RPMI7951 (cell line): ENCODE results near the gene SAMD4B. TPM values are rescaled to one million over a fixed set of nuclear protein-coding genes. Genes with fewer than 3 reads are reported as not detected.
"Not testable (repeated sequence)": the region's sequence is repeated elsewhere in the genome, so short reads cannot be mapped to it uniquely, and the experiment has no call there.

ENCODE experiments used
- DNase-seq: peaks from one replicate; pipeline ENCODE4 v3.0.0-alpha.2; 2012; ENCODE audit warnings: low read depth
- total RNA-seq: library from RNA; depleted of rRNA; stranded (reverse); fragments of >200 nt; shearing (Covaris generic); gene quantifications from 2 replicates; pipeline ENCODE4 v1.2.3, GENCODE V29; 2014

The SAMD4B gene
- total RNA-seq, 1 experiment from 2014 or later = 41.5 TPM

DNA sequence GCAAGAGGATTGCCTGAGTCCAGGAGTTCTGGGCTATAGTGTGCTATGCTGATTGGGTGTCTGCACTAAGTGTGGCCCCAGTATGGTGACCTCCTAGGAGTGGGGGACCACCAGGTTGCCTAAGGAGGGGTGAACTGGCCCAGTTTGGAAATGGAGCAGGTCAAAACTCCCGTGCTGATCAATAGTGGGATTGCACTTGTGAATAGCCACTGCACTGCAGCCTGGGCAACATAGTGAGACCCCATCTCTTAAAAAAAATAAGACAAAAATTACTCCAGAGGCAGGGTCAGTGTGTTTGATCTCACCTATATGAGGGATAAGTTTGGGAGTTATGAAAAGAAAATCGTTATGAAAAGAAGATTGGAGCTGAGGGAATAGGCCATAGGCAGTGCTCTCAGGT is 27.0 kb downstream of the SAMD4B start:
- DNase-seq = no peak

DNA sequence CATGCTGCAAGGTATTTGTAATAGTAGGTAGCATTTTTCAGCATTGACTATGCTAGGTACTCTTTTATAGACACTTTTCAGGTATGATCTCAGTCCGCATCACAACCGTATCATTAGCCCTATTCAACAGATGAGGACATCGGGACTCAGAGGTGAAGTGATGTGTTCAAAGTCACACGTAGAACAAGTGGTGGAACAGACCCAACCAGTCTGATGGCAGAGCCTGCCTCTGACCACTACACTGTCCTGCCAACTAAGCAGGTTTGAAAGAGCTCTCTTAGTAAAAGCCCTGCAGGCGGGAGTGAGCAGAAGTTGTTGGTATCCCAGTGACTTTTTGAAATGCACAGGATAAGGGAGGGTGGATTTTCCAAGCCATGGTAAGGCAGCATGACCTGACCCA is 28.5 kb downstream of the SAMD4B start:
- DNase-seq = no peak

- peak; percentile 85 for DNase-seq
Measured at GRCh38 chr19:39372047-39372802, 30.0 kb downstream of the SAMD4B start.

GRCh38 chr19:39372941-39373340 is 30.7 kb downstream of the SAMD4B start:
- DNase-seq = no peak

DNA sequence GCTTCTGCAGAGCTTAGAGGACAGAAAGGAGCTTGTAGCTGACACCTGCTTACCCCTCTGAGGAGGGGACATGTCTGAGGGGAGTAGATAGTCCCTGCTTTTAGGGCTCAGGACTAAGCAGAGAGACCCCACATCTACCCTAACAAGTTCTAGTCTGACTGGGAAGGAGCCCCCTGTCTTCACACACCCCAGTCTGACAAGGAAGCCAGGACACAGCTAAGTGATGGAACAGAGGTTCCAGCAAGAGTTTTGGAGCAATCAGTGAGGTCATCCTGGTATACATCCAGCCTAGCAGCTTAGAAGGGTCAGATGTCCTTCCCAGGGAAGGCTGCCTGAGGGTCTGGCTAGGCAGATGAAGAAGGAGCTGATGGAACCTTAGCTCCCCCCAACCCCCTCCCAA is 33.7 kb downstream of the SAMD4B start:
- no peak for DNase-seq

DNA sequence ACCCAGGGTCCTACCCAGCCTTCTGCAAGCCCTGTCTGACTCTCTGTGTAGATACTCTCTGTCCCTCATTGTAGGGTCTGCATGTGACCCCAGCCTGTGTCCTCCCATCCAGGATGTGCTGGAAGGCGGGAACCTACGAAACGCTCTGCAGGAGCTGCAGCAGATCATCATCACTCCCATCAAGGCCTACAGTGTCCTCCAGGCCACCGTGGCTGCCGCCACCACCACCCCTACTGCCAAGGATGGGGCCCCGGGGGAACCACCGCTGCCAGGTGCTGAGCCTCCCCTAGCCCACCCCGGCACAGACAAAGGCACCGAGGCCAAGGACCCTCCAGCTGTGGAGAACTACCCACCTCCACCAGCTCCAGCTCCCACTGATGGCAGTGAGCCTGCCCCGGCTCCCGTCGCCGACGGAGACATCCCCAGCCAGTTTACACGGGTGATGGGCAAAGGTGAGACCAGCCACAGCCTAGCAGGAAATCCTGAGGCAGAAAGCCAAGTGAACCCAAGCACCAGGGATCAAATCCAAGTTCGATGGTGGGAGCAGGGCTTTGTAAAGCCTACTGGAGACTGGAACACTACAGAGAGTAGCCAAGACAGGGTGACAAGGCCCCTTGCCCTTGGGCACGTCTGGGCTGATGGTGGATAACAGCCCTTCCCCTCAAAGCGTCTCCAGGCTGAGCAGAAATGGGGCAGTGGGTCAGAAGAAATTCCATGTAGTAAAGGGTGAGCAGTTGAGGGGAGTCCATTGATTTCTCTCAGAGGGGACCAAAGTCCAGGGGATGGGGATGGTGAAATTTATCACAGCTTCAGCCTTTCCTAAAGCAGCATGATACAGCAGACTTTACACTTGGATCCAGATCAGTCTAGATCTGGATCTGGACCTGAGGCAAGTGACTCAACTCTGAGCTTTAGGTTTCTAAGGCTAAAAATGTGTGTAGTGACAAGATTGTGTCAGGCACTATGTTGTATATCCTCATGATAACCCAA is 35.4 kb downstream of the SAMD4B start:
- DNase-seq = no peak

GRCh38 chr19:39379366-39379765 is 37.1 kb downstream of the SAMD4B start:
- not testable (repeated sequence) for DNase-seq

DNA sequence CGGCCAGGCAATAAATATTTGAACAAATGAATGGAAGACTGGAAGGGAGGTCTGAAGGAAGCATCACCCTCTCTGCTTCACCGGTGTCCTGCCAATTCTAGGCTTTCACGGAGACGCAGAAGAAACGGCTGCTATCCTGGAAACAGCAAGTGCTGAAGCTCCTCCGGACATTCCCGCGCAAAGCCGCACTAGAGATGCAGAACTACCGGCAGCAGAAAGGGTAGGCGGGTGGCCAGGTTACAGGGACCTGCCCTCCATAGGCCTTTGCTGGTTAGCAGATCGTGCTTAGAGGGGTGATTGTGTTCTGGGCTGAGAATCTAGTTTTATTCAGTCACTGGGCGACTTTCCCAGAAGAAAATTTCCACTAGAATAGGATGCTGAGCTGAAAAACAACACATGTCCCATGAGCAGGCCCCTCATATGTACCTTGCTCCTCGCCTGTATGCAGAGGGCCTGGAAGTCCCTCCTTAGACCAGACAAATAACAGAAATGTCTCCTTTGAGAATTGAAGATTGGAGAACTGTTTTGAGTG is 37.7 kb downstream of the SAMD4B start:
- no peak for DNase-seq

DNA sequence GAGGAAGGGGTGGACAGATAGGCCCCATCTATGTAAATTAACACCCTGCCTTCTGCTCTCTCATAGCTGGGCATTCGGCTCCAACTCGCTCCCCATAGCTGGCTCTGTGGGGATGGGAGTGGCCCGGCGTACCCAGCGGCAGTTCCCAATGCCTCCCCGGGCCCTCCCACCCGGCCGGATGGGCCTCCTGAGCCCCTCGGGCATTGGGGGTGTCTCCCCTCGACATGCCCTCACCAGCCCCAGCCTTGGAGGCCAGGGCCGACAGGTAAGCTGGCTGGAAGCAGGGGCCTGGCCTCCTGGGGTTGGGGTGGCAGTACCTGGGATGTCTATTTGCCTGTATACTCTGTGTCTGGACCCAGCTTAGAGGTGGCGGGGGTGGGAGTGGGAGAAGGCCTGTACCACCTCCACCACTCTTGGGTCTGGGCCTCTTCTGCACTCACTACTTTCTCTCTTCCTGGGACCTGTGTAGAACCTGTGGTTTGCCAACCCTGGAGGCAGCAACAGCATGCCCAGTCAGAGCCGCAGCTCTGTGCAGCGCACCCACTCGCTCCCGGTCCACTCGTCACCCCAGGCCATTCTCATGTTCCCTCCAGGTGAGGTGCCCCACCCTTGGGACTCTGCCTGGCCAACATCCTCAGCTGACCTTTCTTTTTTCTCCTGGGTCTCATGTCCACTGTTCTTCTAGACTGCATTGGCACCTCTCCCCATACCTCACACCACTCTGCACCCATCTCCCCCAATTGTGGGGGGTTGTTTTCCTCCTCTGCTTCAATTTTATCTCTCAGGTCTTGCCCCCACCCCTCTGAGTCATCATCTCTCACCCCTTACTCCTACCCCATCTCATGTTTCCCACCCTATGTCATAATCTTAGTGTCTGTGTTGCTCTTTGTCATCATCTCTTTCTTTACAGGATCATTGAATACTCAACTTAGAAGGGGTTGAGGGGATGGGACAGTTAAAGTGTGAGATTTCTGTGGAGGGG is 38.6 kb downstream of the SAMD4B start:
- no peak for DNase-seq

DNA sequence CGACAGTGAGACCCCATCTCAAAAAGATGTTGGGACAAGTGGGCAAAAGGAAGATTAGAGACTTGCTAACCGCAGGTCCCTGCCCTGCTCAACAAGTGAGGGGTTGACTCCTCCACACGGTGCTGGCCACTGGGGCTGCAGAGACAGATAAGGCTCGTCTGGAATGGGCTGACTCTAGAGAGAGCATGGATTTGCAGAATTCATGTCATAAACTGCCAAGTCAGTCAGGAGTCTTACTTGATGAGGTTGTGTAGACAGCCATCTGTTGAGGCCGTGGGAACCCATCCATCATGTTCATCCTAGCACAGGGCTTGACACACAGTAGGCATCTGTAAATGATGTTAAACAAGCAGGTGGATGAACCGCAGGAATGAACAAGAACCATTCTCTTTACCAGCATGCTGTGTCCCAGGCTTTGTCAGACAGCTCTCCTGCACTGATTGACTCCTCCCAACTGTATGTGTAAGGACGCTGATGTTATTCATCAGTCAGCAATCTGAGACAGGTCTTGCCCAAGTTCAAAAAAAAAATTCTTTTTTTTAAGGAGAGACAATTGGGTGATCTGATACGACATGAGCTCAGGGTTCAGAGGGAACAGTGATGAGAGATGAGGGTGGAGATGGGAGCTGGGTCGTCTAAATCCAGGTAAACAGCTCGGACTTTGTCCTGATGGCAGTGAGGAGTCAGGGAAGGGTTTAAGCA is 39.8 kb downstream of the SAMD4B start:
- no peak for DNase-seq

DNA sequence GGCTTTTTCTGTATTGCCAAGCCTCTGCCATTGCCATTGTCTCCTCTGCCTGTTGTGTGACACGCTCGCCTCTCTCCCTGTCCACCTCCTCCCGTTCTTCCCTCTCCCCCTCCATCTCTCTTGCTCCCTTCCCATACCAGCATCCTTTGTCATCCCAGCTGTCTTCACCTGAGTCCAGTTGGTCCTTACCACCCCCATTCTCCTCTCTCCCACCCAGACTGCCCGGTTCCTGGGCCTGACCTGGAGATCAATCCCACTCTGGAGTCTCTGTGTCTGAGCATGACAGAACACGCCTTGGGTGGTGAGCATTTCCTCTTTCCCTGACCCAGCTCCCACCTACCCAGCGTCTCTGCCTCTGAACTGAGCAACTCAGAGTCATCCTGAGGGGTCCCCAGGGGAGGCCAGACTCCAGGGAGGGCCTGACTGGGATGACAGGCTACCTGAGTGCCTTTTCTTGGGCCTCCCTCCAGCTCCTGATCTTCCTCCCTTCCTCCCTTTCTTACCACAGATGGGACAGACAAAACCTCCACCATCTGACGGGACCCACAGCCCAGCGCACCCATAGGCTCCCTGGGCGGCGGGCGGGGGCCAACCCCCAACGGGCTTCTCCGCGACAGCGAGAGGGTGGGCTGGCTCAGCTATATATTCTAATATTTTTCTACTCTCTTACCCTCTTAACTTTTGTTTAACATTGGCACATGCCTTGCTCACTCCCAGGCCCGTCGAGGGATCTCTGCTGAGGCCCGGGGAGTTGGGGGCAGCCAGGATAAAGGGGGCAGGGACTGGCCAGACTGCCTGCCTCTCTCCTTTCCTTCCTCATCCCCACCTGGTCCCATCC is 41.0 kb downstream of the SAMD4B start:
- DNase-seq = no peak

DNA sequence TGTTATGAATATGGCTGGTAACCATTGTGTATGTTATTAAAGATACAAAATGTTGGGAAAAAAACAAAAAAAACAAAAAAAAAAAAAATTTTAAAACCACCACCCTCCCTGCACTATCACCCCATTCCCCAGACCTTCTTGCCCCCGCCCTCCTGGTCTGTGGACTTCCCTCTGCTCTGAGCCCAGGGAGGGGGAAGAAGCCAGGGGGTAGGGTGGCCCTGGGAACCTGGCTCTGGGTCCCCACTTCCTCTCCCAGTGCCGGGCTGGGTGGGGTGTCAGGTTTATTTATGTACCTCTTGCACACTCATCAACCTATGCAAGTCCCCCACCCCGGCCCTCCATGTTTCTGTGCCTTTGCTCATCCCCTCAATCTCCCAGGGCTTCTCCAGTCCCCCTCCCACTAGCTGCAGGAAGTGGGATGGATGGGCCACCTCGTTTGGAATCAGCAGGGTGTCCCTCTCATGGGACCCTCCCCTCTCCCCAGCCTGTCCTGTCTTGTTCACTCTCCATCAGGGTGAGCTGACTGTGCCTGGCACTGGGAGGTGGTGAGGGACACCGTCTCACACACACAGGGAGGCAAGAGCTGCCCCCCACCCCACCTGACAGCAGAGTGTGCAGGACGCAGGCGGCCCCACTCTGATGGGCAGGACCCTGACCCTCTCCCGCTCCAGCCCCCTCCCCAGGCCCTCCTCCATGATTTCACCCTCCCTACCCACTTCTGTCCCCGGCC is 42.8 kb downstream of the SAMD4B start:
- DNase-seq = no peak

- DNase-seq = no peak
Measured at GRCh38 chr19:39385629-39386411, 43.6 kb downstream of the SAMD4B start.

GRCh38 chr19:39386557-39386956 is 44.3 kb downstream of the SAMD4B start:
- DNase-seq = no peak

DNA sequence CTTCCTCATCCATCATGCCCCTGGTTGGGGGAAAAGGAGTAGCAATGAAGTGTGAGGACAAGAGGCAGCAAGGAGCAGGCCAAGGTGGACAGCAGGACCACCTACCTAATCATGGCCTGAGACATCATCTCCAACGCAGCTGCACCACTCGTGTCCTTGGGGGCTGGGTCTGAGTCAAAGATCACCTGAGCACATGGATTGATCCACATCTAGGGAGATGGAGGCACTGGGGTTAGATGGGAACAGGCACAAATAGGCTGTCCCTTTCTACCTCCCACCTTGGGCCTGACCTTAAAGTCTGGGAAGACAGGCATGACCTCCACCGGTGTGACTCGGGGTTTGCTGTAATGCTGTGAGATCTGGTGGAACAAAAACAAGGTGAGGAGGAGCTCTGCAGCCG is 46.4 kb downstream of the SAMD4B start:
- DNase-seq = no peak

DNA sequence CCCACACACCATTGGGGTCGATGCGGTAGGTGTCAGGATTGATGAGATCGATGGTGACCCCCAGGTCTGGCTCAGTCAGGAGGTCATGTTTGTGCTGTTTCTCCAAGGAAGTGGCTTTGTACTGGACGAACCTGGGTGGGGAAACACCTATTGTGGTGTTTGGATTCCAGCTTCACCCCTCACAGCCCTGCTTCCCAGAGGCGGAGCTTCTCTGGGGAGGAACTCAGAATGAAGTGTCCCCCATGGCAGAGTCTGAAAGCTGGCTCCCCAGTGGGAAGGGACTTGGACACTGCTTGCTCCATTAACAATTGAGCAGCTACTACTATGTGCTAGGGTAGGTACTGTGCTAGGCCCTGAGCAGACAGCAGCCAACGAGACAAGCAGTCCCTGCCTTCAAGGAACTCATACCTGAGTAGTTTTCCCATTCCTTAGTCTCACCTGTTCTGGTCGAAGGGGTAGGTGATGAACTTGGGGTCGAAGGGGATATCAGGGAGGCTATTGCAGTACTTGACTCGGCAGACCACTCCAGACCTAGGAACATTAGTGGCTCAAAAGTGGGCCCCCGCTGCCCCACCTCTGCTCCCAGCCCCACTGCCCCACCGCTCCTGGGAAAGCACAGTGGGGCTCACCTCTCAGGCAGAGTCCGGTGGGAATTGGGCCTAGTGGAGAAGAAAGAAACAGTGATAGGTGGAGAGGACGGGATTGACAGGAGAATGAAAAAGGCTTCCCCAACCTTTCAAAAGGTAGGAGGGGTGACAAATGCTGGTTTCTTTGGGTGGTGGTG is 47.6 kb downstream of the SAMD4B start:
- DNase-seq = no peak

DNA sequence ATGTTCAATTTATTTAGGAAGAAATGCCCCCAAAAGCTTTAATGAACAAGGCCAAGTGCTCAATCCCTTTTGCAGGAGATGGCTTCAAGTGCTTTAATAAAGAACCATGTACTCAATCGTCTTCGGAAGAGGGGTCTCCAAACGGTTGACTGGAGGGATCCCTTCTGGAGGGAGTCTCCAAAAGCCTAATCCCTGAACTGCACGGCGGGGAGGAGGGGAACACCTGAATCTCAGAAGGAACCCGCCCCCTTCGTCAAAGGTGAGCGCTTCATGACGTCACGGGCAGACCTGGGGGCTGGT is 48.2 kb downstream of the SAMD4B start:
- no peak for DNase-seq
